GM12875 (cell line): Measurements from ENCODE around the gene LIFR.

Experiments used
- H3K4me3 ChIP-seq: one replicate; pipeline ENCODE4 v1.5.1; 2011; ENCODE audit warnings: low read depth, low read length, control low read depth
- TF ChIP-seq, protein P1 (sequence below): IDR thresholded peaks from 2 replicates; pipeline ENCODE4 v1.5.1; 2011; ENCODE audit warnings: low read depth, mild to moderate bottlenecking, control low read depth, inconsistent platforms, low read length, moderate library complexity, borderline replicate concordance; ENCODE audit not compliant: insufficient read depth

The LIFR gene

DNA sequence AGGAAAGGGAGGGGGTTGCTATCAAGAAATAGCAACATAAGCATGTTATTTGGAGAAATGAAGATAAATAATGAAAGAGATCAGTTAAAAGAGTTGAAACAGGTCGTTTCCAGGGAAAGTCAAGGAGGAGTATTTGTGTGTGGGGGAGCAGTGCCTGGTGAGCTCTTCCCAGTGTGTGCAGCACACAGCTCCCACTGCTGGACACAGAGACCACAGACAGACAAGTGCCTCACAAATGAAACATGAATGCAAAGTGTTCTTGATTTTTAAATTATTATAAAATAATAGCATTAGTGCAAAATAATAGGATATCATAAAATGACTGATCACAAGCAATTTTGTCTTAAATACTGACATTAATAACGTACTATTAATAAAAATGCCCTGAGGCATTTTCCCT is 40.8 kb downstream of the LIFR start:
- TF ChIP-seq, protein P1, sequence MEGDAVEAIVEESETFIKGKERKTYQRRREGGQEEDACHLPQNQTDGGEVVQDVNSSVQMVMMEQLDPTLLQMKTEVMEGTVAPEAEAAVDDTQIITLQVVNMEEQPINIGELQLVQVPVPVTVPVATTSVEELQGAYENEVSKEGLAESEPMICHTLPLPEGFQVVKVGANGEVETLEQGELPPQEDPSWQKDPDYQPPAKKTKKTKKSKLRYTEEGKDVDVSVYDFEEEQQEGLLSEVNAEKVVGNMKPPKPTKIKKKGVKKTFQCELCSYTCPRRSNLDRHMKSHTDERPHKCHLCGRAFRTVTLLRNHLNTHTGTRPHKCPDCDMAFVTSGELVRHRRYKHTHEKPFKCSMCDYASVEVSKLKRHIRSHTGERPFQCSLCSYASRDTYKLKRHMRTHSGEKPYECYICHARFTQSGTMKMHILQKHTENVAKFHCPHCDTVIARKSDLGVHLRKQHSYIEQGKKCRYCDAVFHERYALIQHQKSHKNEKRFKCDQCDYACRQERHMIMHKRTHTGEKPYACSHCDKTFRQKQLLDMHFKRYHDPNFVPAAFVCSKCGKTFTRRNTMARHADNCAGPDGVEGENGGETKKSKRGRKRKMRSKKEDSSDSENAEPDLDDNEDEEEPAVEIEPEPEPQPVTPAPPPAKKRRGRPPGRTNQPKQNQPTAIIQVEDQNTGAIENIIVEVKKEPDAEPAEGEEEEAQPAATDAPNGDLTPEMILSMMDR, result no peak

DNA sequence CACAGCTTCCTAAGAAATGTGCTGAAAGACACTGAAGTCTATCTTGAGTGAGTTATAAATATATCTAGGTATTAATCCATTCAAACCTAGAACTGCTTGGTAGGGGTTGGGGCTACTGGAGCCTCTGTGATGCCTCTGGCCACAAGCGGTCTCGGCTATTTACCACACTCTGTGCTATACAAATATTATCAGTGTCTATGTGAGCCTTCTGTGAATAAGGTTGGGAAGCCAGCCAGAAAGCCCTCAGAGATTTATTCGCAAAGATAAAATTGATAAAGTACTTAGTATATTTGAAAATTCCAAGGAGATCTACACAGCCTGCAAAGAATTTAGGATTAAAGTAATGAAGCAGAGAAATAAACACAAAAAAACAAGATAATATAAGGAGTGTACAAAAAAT is 41.4 kb downstream of the LIFR start:
- no peak overlapping the region for H3K4me3 ChIP-seq
- TF ChIP-seq, protein P1, result no peak

More for the DNA sequence above, 40.8 kb downstream of the LIFR start:
- H3K4me3 ChIP-seq, result no peak overlapping the region

DNA sequence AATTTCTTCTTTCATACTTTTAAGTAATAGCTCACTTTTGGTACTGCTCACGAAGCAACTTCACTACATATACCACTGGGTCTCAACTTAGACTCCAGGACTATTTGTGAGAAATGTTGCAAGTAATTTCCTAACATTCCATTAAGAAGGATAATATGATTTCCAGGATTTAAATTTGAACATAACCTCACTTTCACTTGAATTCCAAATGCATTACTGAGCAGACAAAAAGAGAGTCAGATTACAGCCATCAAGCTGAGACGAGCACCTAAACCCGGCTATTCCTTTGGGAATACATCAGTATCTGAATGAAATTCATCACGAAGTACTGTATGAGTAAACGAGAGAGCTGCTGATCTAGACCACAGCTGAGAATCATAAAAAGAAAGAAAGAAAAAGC is 47.3 kb downstream of the LIFR start:
- H3K4me3 ChIP-seq, result no peak overlapping the region
- TF ChIP-seq, protein P1, result no peak

DNA sequence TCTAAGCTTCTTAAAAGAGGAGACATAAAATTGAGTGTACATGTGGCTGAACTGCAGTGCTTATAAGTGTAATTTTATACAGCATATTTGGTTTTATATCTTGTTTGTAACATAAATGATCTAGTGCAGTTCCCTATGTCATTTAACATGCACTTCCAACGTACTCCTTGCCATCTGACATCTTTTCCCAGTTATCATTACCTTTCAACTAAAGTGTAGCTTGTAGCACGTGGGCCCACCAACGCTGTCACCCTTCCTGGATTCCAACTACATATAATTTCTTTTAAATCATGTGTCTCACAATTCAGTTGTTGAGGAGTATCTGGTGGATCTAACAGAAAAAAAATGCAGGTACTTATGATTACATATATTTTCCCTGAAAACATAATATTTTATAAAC is 50.1 kb downstream of the LIFR start:
- no peak overlapping the region for H3K4me3 ChIP-seq
- TF ChIP-seq, protein P1, result no peak

DNA sequence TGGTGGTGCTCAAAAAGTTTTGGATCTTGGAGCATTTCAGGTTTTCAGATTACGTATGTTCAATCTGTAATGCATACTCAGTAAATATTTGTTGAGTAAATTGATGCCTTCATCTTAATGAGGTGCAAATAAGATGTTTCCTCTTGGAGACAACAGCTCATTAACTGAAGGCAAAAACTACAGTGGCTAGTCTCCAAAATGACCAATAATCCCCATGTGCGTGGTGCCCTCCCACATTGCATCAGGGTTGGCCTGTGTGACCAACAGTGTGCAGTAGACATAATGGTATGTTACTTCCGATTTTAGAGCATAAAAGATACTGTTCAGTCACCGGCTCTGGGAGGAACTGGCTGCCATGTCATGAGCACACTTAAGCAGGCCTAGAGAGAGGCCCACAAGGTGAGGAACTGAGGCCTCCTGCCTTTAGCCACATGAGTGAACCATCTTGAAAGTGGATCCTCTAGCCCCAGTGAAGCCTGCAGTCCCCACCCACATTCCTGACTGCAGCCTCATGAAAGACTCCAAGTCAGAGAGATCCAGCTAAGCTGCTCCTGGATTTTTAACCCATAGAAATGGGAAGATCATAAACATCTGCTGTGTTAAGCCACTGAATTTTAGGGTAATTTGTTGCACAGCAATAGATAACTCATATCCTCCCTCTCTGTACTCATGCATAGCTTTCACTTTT is 55.7 kb downstream of the LIFR start:
- TF ChIP-seq, protein P1, result no peak
- no peak overlapping the region for H3K4me3 ChIP-seq

DNA sequence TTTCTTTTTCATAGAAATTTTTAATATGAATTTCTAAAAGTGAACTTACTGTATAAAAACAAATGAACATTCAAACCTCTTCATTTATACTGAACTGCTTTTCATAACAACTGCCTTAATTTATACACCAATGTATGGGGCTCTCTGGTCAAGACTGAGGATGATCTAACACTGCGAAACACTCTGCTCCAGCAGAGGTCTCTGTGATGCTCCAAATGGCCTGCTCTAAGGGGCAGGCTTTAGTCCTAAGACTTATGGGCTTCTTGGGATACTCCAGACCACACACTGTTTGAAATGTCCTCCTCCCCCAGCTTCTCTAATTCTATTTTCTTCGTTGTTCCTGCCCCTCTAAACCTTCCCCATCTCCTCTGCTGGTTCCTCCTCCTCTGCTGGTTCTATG is 58.5 kb downstream of the LIFR start:
- no peak overlapping the region for H3K4me3 ChIP-seq
- TF ChIP-seq, protein P1, result no peak

DNA sequence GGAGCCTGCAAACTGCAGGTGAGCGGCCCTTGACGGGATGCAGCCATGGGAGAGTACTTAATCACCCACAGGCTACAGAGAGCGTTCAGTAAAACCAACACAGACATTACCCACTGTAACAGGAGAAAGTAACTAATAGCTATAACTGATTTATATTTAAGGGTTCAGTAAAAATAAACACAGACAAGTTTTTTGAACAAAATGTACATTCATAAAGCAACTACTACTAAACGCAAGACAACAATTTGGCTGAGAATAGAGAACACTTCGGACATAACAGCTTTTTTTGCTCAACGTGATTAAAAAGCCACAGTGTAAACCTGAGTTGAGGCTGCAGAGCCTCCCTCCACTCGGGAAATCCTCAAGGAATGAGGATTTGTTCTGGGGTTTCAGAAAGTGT is 61.7 kb downstream of the LIFR start:
- no peak overlapping the region for H3K4me3 ChIP-seq
- TF ChIP-seq, protein P1, result no peak
